ENCODE measurements around the gene ACTBL2. TPM values are rescaled to one million over a fixed set of nuclear protein-coding genes. Genes with fewer than 3 reads are reported as not detected.
A peak's percentile ranks its signal among the peaks of the same experiment; 100 is the strongest.
"Not testable (repeated sequence)": the region's sequence is repeated elsewhere in the genome, so short reads cannot be mapped to it uniquely, and the experiment has no call there.

The ACTBL2 gene
- total RNA-seq, 1 experiment from 2014 or later: not detected

DNA sequence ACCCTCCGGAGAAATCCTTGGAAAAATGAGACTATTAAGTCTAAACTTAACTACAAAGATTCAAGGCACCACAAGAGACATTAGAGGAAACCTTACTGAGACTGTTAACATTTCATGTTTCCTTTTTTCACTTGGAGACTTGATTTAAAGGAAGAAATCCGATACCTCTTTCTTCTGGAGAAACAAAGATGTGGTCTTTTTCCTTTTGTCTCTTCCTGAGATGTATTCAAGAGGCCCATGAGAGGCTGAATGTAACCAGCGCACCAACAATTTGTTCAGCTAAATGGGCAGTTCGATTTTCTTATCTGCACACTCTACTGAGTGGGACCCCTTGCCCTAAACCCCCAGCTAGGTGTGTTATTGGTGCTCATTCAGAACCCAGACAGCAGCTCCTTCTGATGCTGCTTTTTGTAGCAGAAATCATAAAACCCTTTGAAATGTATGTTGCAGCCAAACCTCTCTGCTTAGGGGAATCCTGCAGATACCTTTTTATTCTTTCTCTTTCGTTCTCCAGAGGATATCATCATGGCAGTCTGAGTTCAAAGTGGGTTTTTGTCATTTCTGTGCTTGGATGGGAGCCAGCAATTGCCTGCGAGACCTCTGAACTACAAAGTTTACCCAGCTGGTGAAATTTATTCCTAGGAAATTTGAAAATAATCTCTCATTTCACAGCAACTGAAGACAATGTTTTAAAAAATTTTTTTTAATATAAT lies 41.9 kb upstream of the ACTBL2 start:
- no peak overlapping the region for H3K4me3 Mint-ChIP-seq
- ATAC-seq (peak; percentile 20; the same call in 1 of the 2 replicates), DNase-seq (ENCODE audit: low spot score) (no peak)
- H3K4me1 Mint-ChIP-seq: peaks cover 22% of the 10 kb centered on the region
- no peak for TF ChIP-seq GRHL2 (CRISPR knock-in tag; IDR thresholded peaks at IDR 0.05; ENCODE audit: insufficient replicate concordance, severe bottlenecking)
- POLR2A ChIA-PET: no interaction called here
- peaks cover 18% of the 10 kb centered on the region for H3K9me3 Mint-ChIP-seq
- peaks cover 14% of the 10 kb centered on the region for H3K36me3 Mint-ChIP-seq
- CTCF ChIA-PET: interaction anchor here (0.7 to 1.3 kb wide), 2 partner anchors 125 to 226 kb away, joined by 3 to 4 read pairs; no protein-coding TSS in a partner anchor
- H3K27ac Mint-ChIP-seq: no peak overlapping the region
- H3K27me3 Mint-ChIP-seq (ENCODE audit: low read depth): no peaks in the 10 kb centered on the region; the same call in 1 of the 2 replicates

DNA sequence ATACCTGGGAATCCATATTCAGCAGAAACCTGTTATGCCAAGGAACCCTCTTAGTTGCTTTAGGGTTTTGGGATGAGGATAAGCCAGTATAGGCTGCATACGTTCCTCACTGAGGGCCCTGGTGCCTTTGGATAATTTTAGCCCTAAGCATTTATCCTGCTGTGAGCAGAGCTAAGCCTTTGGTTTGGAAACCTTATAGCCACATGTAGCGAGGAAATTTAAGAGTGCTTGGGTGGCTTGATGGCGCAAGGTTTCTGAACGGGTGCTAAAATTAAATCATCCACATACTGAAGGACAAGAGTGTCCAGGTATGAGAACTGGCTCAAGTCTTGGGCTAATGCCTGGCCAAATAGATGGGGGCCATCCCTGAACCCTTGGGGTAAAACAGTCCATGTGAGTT lies 39.9 kb upstream of the ACTBL2 start:
- POLR2A ChIA-PET; CTCF ChIA-PET; H3K27me3 Mint-ChIP-seq (ENCODE audit: low read depth); H3K4me3 Mint-ChIP-seq; H3K27ac Mint-ChIP-seq; DNase-seq (ENCODE audit: low spot score); ATAC-seq: not testable (repeated sequence)
- H3K4me1 Mint-ChIP-seq: peaks cover 22% of the 10 kb centered on the region
- peaks cover 35% of the 10 kb centered on the region for H3K9me3 Mint-ChIP-seq
- H3K36me3 Mint-ChIP-seq: peaks cover 27% of the 10 kb centered on the region

GRCh38 chr5:57518415-57518814 lies 35.8 kb upstream of the ACTBL2 start:
- H3K9me3 Mint-ChIP-seq: peaks cover 46% of the 10 kb centered on the region
- not testable (repeated sequence) for H3K27ac Mint-ChIP-seq

DNA sequence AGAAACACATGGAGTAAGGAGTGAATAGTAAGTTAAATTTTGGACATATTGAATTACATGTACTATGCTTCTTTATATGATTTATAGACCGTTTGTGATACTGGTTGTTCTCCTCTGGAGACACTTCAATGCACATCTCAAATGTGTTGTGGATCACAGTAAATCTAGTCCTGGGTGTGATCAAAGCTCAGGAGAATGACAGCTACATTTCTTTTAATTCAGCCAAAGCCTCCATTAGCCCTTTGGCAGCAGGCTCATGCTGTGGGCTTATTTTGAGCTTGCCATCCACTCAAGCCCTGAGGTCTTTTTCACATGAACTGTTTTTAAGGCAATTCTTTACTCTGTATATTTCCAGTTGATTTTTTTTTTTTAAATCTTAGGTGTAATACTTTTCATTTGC lies 34.6 kb upstream of the ACTBL2 start:
- DNase-seq (ENCODE audit: low spot score) (no peak), ATAC-seq (no peak)
- H3K27me3 Mint-ChIP-seq (ENCODE audit: low read depth): no peaks in the 10 kb centered on the region; the same call in 1 of the 2 replicates
- POLR2A ChIA-PET: no interaction called here
- no peaks in the 10 kb centered on the region for H3K4me1 Mint-ChIP-seq
- H3K36me3 Mint-ChIP-seq: peaks cover 30% of the 10 kb centered on the region
- CTCF ChIA-PET: no interaction called here
- no peak overlapping the region for H3K4me3 Mint-ChIP-seq
- TF ChIP-seq SOX15 (CRISPR knock-in tag; IDR thresholded peaks at IDR 0.05) (no peak), ZBTB43 (CRISPR knock-in tag; IDR thresholded peaks at IDR 0.05) (no peak), RORB (CRISPR knock-in tag; IDR thresholded peaks at IDR 0.05) (no peak), NR1H2 (CRISPR knock-in tag; IDR thresholded peaks at IDR 0.05) (no peak), ERG (CRISPR knock-in tag; IDR thresholded peaks at IDR 0.05) (no peak), JUN (CRISPR knock-in tag; IDR thresholded peaks at IDR 0.05) (no peak), TEAD4 (CRISPR knock-in tag; IDR thresholded peaks at IDR 0.05) (no peak), CBFB (CRISPR knock-in tag; IDR thresholded peaks at IDR 0.05; ENCODE audit: low read depth) (no peak), MLX (CRISPR knock-in tag; IDR thresholded peaks at IDR 0.05) (no peak), ATF6 (CRISPR knock-in tag; IDR thresholded peaks at IDR 0.05) (no peak)
- TF ChIP-seq, protein P1, sequence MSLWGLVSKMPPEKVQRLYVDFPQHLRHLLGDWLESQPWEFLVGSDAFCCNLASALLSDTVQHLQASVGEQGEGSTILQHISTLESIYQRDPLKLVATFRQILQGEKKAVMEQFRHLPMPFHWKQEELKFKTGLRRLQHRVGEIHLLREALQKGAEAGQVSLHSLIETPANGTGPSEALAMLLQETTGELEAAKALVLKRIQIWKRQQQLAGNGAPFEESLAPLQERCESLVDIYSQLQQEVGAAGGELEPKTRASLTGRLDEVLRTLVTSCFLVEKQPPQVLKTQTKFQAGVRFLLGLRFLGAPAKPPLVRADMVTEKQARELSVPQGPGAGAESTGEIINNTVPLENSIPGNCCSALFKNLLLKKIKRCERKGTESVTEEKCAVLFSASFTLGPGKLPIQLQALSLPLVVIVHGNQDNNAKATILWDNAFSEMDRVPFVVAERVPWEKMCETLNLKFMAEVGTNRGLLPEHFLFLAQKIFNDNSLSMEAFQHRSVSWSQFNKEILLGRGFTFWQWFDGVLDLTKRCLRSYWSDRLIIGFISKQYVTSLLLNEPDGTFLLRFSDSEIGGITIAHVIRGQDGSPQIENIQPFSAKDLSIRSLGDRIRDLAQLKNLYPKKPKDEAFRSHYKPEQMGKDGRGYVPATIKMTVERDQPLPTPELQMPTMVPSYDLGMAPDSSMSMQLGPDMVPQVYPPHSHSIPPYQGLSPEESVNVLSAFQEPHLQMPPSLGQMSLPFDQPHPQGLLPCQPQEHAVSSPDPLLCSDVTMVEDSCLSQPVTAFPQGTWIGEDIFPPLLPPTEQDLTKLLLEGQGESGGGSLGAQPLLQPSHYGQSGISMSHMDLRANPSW (CRISPR knock-in tag; conservative IDR thresholded peaks at IDR 0.05; ENCODE audit: low read depth): no peak
- peaks cover 46% of the 10 kb centered on the region for H3K9me3 Mint-ChIP-seq
- H3K27ac Mint-ChIP-seq: no peak overlapping the region

More at GRCh38 chr5:57518415-57518814, 35.8 kb upstream of the ACTBL2 start:
- H3K4me3 Mint-ChIP-seq; H3K27me3 Mint-ChIP-seq (ENCODE audit: low read depth); DNase-seq (ENCODE audit: low spot score); H3K4me1 Mint-ChIP-seq; POLR2A ChIA-PET; CTCF ChIA-PET; ATAC-seq: not testable (repeated sequence)
- H3K36me3 Mint-ChIP-seq: peaks cover 30% of the 10 kb centered on the region

Measured in WTC11 (cell line).